Measurements from ENCODE around the gene AGXT.
A peak's percentile ranks its signal among the peaks of the same experiment; 100 is the strongest.

The AGXT gene

GRCh38 chr2:240917009-240917683, 48.5 kb downstream of the AGXT start:
- DNase-seq, result no peak

DNA sequence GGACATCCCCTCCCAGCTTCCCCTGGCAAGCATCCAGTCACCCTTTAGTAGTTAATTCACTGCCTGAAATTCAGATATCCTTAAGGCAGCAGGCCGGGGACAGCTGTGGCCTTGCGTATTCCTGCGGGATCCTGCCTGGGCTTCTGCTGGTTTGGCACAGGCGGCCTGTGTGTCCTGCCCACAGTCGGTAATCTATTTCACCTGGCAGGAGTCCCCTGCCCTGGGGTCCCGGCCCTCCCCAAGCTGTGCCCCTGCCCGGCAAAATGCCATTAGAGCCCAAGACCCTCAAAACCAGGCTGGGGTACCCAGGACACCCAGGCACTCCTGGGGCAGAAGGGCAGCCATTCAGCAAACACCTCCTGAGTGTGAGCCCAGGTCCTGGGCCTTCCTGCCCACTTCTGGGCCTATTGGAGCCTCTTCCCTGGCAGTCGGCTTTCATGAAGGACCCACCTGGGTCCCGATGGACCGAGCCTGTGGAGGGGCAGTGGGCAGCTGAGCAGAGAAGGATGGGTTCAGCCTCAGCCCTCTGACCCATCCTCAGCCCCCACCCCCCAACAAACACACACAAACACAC, 49.1 kb downstream of the AGXT start:
- no peak for DNase-seq

DNA sequence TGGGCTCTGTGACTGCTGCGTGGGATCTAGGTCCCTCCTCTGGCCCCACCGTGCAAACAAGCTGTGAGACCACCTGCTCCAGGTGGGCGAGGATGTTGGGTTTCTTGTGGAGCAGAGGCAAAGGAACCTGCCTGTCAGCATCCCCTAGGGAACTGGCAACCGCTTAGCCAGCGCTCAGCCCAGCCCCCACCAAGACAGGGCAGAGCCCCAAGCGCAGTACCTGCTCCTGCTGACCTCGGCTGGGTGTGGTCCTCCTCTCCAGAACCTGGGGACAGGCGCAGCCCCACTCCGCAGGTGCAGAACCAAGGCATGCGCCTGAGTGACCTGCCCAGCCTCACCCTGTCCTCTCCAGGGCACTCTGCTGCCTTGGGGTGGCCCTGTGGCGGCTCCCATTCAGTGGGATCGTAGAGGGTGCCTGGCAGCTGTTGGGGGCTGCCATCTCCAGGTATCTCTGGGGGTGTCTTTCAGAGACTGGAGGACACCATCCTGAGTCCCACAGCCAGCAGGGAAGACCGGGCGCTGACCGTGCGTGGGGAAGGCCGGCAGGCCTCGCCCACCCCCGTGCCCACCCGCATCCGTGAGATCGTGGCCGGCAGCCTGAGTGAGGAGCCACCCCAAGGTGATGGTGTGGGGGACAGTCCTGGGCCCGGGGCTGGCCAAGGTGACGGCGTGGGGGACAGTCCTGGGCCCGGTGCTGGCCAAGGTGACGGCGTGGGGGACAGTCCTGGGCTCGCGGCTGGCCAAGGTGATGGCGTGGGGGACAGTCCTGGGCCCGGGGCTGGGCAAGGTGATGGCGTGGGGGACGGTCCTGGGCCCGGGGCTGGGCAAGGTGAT, 49.9 kb downstream of the AGXT start:
- no peak for DNase-seq

DNA sequence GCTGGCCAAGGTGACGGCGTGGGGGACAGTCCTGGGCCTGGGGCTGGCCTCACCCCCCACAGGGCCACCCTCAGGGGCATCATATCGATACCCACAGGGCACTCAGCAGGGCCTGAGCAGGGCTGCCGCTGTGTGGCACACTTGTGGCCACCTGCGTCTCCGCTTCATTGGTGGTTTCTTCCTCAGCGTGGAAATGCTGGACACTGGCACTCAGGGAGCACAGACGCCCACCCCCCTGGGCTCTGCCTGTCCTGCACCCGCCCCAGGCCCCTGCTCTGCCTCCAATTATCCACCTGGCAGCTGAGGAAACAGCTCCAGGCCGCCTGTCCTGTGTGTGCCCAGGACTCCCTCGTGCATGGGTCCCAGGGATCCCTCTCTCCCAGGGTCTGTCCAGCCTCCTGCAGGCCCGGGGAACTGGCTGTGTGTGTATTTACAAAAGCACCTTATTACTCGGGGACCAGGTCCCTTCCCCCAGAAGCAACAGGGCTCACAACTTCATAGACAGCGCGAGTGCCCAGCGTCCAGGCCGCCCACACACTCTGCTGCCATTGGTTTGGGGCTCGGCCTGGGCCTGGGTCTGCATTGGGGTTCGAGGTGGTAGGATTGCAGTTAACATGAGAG, 50.6 kb downstream of the AGXT start:
- DNase-seq, result no peak

DNA sequence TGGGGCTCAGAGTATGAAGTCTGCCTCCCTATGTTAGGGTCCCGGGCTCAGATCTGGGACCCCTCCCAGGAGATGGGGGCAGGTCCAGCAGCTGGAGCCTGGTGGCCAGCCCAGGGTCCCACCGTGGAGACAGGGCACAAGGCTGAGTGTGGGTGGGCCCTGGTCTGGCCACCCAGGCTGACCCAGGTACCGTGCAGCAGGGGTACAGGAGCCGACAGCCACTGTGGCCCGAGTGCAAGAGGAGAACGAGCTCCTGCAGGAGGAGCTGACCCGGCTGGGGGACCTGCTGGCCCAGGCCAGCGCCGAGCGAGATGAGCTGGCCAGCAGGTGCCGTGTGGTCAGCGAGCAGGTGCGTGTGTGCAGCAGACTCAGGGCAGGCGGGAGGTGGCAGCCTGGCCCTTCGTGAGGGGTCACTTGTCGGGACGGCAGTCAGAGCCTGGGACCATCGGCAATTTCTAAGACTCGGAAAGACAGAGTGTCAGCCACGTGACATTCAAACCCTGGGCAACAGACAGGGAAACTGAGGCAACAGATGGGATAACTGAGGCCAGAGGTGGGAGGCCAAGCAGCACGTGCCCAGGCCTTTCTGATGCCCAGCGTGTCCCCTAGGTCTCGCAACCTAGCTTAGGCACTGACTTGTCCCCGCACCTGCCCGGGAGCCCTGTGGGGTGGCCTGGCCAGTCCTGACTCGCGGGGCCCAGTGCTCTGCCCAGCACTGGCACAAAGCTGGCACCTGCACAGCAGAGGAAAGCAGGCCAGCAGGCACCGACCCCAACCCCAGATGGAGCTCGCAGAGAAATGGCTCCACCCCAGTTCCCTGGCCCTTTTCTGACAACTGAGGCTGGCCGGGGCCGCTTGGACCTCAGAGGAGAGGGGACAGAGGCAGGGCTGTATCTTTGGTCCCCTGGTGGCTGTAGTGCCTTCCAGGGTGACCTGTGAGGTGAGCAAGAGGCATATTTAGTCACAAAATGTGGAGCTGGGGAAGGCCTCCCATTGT, 51.5 kb downstream of the AGXT start:
- peak; percentile 0 for DNase-seq

GRCh38 chr2:240920783-240921231, 52.2 kb downstream of the AGXT start:
- DNase-seq, result no peak

- DNase-seq, result no peak
Observed at GRCh38 chr2:240921311-240921994, 52.8 kb downstream of the AGXT start.

DNA sequence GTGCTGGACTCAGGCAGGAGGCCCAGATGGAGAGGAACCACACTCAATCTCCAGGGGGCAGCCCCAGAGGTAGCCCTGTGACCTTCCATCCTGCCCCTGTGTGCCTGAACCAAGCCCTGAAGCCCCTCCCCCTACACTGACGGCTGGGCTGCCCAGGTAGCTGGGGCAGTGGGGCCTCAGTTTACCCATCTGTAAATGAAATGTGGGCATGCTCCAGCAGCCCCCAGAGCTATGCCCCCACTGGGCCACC, 53.3 kb downstream of the AGXT start:
- no peak for DNase-seq

- DNase-seq, result no peak
Observed at GRCh38 chr2:240922245-240922981, 53.8 kb downstream of the AGXT start.

DNA sequence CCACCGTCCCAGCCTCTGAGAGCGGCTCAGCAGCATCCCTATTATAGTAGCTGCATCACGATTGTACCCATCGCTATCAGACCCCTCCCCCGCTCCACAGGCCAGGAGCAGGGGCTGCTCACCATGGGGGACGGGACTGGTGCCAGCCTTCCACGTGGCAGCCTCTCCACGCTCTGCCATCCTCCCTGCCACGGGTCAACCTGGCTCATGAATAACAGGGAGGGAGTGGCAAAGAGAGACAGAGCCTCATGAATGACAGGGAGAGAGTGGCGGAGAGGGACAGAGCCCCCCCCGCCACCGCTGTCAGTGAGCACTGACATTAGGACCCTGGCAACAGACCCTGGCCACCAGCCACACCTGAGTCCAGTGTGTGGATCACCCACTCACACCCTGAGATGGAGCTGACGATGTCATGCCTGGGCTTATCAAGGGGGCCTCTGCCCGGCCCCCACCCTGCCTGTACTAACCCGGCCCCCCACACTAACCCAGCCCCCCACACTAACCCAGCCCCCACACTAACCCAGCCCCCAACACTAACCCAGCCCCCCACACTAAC, 54.4 kb downstream of the AGXT start:
- DNase-seq, result no peak

DNA sequence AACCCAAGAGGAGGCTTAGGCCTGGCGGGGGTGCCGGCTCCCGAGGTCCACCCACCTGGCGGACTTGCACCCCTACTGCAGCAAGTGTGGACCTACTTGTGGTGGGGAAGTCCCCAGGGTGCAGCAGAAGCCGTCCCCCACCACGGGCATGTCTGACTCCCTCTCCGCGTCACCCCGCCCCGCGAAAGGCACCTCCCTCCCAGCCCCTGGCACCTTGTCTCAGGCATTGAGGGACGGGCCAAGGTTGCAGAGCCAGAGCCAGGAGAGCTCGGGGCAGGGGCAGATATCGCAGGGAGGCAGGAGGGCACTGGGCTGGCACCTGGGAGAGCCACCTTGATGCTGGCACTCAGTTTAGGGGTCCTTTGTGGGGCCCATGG, 56.6 kb downstream of the AGXT start:
- no peak for DNase-seq

DNA sequence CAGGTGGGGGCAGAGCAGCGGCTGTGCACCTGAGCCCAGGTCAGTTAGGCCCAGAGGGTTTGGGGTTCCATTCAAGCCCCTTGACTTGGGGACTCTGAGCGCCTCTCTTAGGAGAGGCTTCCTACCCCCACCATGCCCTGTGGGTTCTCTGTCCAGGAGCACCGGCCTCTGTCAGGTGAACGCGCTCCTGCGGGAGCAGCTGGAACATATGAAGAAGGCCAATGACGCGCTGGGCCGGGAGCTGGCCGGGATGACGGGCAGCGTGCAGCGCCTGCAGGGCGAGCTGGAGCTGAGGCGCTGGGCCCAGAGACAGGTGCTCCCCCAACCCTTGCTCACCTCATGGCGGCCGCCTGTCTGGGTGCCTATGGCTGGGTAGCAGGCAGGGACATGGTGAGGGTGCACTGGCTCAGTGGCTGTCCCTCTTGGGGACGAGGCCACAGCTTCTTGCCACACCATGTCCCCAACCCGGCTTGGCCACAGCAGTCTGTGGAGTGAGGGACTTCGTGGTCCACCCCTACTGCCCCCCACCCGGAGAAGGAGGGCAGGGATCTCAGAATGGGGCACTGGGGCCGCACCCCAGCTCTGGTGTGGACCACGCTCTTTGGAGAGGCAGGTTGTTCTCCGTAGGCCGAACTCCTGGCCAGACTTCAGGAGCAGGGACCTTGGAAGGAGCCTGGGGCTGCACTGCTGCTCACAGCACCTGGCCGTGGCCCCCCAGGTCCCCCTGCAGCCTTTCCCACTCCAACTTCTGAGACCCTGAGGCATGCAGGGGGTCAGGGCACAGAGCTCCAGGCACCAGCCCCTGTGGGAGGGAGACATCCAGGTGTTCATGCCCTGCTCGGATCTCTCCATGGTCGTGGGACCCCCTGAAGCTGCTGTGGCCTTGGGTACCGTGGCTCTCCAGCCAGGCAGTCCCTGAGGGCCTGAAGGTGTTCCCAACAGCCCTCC, 57.2 kb downstream of the AGXT start:
- DNase-seq, result no peak

DNA sequence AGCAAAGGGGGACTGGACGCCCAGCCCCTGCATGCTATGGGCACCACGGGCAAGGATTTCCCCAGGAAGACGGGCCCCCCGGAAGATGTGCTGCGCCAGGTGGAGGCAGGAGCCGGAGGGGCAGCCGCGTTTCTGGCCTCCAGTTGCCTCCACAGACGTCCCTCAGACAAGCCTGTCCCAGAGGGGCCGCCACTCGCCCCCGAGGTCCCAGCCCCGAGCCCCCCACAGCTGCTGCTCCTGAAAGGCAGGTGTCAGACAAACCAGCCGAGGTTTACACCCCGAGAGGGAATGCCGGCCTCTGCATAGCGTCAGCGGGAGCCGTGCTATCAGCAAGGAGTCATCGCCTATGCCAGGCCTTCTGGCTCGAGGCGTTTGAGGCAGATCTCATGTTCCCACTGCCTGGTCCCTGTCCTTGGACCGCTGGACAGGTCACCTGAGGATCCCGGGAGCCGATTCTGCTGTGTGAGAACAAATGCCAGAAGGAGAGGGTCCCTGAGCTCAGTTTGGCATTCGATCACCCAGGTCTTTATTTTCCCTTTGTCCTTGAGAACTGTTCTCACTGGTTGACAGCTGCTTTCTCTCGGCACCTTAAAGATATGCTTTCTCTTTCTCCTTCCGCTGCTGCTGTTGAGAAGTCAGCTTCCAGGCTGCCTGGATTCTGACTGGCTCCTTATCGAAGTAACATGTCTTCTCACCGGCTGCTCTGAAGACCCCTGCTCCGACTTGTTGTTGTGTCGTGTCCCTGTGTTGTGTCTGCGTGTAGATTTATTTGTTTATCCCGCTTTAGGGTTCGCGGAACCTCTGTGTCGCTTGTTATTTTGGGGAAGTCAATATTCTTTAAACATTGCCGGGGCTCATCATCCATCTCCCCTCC, 58.1 kb downstream of the AGXT start:
- no peak for DNase-seq

GRCh38 chr2:240927390-240927781, 58.8 kb downstream of the AGXT start:
- DNase-seq, result no peak

DNA sequence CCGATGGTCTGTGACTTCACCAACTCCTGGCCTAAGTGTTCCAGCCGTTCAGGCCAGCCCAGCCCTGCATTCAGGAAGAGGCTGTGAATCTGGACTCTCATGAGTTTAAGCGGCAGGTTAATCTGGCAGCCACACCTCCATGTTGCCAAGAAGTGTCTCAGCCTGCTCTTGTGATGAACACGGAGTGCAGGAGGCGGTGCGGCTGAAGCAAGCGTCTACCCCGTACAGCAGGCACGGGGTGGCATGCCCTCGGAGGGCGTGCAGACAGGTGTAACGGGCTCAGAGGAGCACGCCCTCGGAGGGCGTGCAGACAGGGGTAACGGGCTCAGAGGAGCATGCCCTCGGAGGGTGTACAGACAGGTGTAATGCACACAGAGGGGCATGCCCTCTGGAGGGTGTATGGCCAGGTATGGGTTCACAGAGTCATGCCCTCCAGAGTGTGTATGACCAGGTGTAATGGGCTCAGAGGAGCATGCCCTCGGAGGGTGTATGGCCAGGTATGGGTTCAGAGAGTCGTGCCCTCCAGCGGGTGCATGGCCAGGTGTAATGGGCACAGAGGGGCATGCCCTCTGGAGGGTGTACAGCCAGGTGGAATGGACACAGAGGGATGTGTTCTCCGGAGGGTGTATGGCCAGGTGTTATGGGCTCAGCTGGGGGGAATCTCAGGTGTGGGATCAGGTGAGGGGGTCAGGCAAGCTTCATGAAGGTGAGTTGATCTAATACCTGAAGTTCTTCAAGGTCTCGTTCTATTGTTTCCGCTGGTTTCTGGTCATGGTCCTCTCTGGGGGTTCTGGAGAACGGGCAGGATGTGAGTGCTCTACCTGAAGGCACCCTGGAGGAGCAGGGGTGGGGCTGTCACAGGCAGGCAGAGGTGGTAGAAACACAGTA, 60.1 kb downstream of the AGXT start:
- DNase-seq, result no peak

DNA sequence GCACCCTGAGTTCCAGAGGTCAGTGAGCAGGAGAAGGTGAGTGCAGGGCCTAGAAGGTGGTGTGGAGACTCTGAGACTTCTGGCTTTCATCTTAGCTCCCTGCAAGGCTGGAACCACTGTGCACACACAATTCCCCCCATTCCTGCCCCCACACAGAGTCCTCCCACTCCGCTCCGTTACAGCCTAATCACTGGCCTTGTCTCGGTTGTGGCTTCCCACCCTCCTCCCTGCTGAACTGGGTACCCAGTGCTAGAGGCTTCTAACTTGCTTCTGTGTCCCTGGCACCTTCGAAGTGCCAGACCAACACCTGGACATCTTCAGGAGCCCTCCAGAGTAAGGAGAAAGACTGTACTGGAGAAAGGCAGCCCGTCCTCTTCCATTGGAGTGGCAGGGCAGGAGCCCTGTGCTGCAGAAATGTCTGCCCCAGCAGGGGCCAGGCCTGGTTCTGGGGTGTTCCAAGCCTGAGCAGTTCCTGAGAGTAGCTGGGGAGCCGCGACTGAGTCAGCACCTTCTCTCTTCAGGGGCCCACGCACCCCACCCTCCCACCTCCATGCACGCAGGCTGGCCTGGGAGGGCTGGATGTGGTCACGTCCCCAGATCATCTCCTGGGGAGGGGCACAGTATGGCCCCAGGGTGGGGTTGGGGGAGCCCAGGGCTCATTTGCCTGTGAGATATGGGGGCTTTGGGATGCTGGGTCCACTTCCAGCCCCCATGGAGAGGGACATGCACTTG, 60.9 kb downstream of the AGXT start:
- no peak for DNase-seq

Data from stimulated activated CD4-positive, alpha-beta T cell treated with anti-CD3 and anti-CD28 coated beads, Interleukin-1b, Interleukin-23, amount 100 ng/mL, for 48 hours (primary cell).